GM18909 (cell line): Measurements from ENCODE around the gene ATG12.
"Not testable (repeated sequence)": the region's sequence is repeated elsewhere in the genome, so short reads cannot be mapped to it uniquely, and the experiment has no call there.

ENCODE experiments used
- ATAC-seq: cut with Tn5 transposase; IDR thresholded peaks from one replicate; pipeline ENCODE4 v1.9.1; 2021; ENCODE audit warnings: mild to moderate bottlenecking; ENCODE audit not compliant: unreplicated experiment, poor library complexity

Gene ATG12

DNA sequence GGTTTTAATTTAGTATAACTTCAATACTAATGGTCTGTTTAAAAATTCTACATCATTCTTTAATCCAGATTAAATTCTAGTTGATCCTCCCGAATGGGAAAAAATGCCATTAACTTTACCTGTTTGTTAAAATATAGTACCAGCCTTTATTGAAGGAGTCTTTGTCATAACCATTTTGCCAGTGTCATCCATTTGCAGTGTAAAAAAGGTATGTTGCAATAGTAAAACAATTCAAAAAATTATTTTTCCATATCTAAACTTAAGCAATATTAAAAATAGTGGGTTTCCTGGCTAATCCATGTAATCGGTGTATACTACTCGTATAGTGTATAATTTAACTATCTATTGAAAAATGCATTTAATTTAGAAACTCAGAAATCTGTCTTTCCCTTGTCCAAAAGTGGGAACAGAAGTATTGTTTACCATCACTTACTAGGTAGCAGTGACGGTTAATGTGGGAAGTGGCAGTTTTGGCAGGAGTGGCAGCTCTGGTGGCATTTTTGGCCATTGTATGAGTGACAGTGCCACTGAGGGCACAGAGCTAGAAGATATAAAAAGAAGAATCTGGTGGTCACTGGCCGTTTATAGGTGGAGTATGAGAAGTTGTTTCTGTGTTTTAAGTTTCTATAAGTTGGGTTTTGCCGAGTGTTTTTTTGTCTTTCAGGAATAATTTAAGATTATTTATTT lies 2.2 kb upstream of the ATG12 start:
- no peak for ATAC-seq

DNA sequence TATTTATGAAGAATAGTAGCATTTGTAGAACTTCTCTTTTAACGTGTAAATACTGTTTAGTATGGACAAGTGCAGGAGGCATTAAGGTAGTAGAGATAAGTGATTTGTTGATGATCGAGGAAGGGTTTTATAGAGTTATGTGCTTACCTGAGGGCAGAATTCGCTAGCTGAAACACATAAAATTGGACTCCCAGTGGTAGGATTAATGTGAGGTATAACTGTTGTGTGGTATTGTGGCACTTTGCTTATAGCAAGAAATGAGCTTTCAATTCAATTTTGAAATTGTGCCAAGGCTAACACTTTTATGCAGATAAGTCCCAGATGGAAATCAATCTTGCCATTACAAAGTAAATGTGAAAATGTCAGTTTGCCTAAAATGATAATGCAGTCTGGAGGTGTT lies 1.6 kb upstream of the ATG12 start:
- ATAC-seq, result no peak

DNA sequence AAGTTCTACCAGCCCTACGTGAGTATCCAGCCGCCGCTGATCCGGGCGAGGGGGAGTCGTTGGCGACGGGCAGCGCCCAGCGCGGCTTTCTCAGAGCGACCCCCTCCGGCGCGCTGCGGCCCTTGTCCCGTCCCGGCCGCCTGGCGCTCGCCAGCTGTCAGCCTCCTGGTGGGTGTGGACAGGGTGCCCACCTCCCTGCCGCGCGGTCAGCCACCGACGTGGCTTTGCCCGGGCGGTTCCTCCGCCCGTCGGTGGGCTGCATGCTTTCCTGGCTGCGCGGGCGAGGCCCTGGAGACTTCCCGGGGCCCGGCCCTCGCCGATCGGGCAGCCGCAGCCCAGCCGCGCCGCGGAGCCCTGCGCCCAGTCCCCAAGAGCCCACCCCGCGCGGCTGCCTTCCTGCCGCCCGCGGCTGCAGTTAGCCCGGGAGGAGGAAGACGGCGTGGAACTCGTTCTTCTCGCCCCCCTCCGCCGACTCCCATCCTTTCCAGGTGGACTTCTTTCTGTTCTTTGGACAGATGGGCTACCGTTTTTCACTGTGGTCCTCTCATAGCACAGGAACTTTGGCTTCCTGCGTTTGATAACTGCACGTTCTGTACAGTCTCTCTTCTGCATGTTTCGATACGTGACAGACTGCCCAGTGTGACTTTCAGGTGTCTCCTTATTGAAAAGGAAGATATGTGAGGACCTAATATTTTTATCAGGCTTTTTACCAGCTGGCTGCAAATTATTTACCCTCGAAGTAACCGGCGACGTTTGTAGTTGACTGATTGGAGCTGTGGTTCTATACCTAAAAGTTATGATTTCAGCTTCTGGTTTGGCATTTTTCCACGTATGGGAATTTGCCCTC lies 947 bp upstream of the ATG12 start:
- peak; percentile 35 for ATAC-seq

DNA sequence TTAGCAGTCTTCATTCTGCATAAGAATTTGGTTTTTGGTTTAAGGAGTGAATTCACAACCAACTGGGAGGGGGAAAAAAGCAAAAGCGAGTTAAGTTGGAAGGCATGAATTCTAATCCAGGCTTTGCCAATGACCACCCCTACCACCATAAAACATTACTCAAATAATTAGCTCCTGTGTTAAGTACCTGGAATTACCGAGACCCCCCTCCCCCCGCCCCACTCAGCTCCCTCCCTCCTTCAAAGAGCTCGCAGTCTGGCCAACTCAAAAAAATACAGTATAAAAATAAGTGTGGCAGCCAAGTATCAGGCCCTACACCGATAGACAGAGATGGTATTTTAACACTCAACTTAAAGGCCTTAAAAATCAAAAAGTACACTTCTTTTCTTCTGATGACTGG lies 492 bp downstream of the ATG12 start:
- ATAC-seq, result no peak

DNA sequence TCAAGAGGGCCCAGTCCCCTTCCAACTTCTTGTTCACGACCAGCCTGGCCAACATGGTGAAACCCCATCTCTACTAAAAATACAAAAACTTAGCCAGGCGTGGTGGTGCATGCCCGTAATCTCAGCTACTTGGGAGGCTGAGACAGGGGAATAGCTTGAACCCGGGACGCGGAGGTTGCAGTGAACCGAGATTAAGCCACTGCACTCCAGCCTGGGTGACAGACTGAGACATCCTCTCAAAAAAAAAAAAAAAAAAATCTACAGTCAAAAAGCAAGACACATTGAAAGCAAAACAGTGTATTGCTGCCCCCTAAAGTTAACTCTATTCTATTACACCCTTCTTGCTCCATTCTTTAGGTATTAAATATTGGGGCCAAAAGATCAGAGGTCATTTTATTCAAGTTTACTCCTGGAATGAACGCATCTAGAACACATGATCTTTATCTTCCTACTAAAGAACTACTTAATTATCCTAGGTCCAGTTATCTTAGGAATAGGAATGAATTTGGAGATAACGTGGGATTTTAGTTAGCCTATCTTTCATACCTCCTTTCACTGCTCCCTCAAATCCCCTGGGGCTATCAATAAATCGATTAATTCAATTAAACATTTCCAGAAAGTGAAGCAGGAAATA lies 2.4 kb downstream of the ATG12 start:
- ATAC-seq, result peak; percentile 21

DNA sequence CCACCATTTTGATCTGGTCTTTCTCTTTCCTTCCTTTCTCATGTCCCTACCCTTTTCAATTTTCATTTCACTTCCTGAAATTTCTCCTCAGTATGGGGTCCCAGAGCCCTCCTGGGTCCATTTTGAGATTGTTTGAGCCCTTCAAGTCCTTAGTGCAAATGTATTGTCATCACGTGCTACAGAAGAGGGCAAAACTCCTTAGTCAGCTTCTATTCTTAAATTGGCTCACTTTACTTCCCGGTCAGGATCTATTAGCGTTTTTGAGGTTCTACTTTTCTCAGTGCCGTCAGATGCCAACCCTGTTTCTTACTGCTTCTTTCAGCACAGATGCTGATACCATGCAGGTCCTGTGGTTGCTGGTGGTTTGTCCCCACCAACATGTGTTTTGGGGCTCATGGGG lies 5.9 kb downstream of the ATG12 start:
- ATAC-seq, result no peak

DNA sequence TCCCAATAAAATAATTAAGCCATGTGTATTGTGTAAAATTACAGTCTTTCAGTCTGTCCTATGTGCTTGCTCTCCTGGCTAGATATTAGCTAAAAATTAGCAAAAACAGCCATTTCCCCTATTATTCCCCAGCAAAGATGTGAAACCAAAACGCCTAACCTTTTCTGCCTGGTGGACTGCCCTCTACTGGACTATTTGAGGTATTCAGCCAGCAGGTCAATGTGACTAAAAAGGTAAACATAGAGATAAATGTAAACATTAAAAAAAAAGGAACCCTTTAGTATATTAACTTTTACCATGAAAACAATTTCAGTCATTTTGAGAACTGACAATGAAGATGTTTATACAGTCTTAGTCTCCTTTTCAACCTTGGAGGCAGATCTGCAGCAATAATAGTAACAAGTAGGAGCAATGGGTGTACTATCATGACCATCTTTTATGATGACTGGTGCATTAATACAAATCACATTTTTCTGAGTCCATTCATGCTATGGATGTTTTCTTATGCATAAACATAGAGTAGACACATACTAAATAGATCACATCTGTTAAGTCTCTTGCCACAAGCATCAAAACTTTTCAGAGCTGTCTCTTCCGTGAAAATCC lies 10.1 kb downstream of the ATG12 start:
- ATAC-seq, result peak; percentile 84

DNA sequence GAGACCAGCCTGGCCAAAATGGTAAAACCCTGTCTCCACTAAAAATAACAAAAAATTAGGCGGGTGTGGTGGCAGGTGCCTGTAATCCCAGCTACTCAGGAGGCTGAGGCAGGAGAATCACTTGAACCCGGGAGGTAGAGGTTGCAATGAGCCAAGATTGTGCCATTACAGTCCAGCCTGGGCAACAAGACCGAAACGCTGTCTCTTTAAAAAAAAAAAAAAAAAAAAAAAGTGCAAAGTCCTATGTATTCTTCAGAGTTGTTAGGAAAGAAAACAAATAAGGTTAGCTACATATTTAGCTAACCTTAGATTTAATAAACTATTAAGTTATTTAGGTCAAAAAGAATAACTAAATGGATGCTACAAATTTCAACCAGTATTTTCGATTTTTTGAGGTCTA lies 11.5 kb downstream of the ATG12 start:
- no peak for ATAC-seq

DNA sequence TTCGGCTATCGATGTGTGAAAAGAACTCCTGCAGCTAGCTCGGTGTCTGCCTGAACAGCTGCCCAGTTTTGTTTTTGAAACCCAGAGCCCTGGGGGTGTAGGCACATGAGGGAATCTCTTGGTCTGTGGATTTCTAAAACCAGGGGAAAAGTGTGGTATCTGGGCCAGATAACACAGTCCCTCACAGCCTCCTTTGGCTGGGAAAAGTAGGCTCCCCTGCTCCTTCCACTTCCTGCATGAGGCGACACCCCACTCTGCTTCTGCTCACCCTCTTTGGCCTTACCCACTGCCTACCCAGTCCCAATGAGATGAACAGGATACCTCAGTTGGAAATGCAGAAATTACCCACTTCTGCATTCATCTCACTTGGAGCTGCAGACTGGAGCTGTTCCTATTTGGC lies 15.4 kb downstream of the ATG12 start:
- ATAC-seq, result no peak

DNA sequence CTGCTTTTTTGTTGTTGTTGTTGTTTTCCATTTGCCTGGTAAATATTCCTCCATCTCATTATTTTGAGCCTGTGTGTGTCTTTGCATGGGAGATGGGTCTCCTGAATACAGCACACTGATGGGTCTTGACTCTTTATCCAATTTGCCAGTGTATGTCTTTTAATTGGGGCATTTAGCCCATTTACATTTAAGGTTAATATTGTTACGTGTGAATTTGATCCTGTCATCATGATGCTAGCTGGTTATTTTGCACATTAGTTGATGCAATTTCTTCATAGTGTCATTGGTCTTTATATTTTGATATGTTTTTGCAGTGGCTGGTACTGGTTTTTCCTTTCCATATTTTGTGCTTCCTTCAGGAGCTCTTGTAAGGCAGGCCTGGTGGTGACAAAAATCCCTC lies 16.4 kb downstream of the ATG12 start:
- not testable (repeated sequence) for ATAC-seq

DNA sequence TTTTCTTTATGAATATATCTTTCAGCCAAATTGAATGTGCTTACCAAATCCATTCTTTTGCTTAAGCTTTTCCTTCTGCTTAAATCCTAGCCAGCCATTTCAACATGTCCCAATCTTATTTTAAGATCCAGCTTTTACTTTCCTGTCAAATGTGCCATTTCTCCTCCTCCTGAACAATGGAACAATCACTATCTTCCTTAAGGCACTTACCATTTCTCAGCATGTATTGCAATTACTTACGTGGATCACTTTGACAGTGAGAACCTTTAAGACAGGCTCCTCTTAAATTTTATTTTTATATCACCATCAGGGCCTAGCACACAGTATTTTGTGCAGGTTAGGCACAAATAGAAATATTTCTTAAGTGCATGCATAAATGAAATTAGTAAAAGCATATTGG lies 20.5 kb downstream of the ATG12 start:
- no peak for ATAC-seq

DNA sequence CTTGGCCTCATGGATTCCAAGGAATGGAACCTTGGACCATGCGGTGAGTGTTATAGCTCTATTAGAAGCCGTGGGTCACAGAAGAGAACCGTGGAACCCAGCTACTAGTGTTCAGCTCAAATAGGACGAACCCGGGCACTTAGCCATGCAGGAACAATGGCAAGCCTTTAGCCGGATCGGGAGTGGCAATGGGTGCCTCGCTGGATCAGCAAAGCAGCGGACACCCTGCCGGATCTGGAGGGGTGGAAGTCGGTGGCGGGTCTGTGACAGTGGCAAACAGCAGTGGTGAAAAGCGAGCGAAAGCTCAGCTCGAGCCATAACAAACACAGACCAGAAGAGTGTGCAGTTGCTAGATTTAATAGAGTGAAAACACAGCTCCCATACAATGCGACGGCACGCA lies 22.5 kb downstream of the ATG12 start:
- no peak for ATAC-seq

DNA sequence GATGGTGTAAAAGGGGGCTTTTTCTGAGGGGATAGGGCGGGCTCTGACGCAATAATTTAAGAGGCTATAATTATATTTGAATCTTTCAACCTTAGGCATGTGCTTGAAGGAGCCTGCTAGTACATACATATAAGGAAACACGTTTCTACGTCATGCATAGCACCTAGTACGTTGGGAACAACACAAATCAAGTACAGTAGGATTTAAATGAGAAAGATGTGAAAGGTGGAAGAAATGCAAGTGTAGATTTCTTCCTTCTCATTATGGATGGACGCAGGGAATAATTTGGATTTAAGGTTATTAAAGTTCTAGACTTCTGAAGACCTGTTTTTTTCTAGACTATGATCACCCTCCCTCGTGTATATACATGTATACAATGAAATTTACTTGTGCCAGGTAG lies 24.0 kb downstream of the ATG12 start:
- no peak for ATAC-seq

DNA sequence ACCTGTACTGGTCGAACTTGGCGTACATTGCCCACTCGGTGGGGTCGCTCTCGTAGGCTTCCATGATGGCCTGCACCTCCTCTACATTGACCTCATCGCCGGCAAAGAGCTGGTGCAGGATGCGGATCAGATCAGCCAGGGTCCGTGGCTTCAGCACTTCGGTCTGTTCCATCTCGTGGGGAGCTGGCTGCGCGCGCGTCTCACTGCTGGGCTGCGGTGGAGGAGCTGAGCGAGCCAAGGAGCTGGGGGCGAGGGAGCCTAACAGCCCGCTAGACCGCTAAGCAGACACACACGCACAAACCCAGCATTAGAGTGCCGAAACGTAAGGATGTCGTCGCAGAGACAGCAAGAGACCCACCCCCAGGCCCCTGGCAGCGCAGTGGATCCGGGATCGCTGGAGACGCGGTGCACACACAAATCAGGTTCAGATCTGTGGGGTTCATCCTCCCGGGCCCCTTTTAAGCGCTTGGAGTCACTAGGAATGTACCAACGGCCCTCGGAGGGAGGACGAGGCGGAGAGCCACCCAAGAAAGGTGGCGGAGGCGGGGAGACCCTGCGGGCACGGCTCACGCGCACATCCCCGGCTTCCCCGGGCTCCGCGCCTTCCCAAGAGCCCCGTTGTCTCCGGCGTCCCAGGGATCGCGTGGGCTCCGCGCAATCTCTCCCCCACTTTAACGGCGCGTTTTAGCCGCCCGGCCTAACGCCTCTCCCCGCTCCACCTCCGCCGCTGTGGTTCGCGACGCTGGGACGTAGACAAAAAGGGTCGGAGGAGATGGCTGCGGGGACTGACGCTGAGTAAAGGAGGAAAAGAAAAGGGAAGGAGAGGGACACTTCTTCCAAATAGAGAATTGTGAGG lies 24.9 kb downstream of the ATG12 start, which contains the start of gene CDO1:
Gene CDO1 (minus strand): TSS at position 434 of the 856 bp plus-strand sequence. CDS start 262 bp downstream, at position 172.
- ATAC-seq, result peak; percentile 58

DNA sequence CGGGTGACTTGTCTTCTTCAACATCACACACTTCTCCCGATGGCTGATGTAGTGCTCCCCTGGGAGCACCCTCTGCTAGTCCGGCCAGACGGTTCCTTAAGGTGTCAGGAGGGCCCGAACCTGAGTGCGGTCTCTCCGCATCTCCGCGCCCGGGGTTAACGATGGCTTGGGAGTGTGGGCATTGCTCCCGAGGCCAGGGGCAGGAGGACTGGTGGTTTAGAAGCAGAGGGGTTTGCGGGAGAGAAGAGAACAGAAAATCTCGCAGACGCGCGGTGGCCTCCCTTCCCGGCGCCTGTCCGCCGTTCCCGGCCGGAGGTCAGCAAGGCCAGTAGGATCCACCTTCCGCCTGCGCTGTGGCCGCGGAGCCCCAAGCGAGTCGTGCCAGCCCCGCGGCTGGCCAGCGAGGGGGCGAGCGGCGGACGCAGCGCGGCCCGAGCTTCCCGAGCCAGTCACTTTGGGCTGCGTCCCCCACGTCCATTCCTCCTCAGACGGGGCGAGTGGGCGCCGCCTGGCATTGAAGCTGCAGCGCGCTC lies 25.6 kb downstream of the ATG12 start:
- ATAC-seq, result no peak

DNA sequence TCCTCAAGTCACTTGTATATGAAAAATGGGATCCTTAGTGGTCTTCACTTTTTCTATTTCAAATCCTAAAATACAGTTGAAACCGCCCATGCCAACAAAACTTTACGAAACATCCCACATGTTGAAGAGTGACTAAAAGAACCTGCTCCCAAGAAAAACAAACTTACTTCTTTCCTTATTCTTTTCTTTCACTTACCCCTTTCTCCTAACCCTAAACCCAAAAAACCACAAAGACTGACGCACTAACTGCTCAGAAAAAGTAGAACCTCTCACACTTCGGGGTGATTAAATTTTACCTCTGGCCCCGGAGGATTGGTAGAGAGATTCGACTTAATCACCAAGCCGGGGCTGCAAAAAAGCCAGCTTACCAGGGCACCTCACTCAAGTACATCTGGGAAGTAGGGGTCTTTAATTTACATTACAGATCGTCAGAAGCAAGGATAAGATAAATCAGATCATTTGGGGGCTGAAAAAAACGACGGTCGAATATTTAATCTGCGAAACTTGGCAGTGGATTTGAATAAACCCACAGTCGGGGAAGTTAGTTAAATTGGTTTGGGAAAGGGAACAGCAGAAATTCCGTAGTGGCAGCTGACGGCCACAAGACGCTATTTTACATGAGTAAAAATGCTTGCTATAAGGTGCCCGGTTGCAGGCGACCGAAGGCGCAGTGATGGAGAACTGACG lies 26.2 kb downstream of the ATG12 start:
- no peak for ATAC-seq

DNA sequence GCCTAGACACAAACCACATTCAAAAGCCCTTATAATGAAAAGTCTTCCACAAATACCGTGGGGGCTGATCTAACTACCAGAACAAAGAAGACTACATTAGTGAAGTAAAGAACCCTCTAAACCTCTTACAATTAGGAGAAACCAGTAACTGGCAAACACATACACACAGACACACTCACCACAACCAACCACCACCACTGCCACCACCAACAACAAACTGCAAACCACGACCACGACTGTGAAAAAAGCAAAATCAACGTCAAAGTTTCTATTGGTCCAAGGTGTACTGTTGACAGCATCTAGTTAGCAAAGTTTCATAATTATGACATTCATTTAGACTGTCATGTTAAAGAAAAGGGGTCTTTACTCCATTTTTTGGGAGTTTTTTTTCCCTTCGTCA lies 27.6 kb downstream of the ATG12 start:
- no peak for ATAC-seq

DNA sequence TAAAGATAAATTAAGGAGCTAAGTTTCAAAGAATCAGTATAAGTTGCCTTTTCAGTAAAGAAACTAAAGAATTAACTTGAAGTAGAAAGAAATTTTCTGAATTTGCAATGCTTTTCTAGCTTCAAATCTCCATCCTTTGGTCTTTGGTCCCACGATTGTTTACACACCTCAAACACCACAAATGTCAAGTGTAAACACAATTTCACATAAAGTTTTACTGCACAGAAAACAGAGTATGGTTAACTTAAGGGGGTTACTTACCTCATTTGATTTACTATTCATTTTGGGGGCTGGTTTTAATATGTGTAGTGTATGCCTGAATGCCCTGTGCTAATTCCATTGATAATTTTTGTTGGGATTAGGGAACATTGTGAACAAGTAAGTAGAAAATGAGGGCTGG lies 29.0 kb downstream of the ATG12 start:
- ATAC-seq, result no peak

DNA sequence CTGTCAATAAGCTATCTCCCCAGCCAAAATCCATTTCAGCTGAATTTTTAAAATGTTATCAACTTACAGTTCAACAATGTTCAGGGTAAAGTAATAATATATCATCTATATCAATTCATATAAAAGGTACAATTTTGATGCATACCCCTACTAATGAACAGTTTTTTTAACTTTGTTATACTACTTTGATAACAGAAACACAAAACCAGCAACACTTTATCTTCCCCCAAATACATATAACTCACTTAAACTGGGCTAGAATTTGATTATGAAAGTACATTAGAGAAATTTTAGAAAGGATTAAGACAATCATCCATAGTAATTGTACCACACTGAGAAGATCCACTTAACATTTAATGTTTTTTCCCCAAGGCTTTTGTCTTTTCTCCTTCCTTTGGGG lies 30.0 kb downstream of the ATG12 start:
- ATAC-seq, result no peak
